ENCODE results near the gene STAMBPL1. TPM values are rescaled to one million over a fixed set of nuclear protein-coding genes. Genes with fewer than 3 reads are reported as not detected.

STAMBPL1 gene
- total RNA-seq, 4 donors from 2014 or later = 13.3 to 35.8 (median 14.2) TPM

DNA sequence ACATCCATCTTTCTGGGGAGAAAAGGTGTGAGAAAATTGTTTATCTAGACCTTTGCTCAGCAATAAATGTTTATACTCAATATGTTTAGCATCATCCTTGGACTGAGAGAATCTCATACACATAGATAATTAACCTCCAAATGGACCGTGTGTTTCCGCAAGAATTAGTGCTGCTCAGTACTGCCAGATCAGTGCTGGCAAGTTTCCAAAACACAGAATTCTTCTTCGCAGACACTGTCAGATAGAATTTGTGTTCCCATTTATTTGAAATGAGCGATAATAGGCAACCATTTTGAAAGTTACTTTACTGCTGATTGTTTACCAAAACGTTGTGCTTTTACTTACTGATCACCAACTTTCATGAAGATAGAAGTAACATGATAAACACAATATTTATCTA is 33.7 kb downstream of the STAMBPL1 start:
- no peak for TF ChIP-seq EP300 (IDR thresholded peaks at IDR 0.05)
- TF ChIP-seq, protein P1, sequence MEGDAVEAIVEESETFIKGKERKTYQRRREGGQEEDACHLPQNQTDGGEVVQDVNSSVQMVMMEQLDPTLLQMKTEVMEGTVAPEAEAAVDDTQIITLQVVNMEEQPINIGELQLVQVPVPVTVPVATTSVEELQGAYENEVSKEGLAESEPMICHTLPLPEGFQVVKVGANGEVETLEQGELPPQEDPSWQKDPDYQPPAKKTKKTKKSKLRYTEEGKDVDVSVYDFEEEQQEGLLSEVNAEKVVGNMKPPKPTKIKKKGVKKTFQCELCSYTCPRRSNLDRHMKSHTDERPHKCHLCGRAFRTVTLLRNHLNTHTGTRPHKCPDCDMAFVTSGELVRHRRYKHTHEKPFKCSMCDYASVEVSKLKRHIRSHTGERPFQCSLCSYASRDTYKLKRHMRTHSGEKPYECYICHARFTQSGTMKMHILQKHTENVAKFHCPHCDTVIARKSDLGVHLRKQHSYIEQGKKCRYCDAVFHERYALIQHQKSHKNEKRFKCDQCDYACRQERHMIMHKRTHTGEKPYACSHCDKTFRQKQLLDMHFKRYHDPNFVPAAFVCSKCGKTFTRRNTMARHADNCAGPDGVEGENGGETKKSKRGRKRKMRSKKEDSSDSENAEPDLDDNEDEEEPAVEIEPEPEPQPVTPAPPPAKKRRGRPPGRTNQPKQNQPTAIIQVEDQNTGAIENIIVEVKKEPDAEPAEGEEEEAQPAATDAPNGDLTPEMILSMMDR (IDR thresholded peaks at IDR 0.05) = no peak
- no peak for TF ChIP-seq POLR2AphosphoS5 (IDR thresholded peaks at IDR 0.05)
- no peak for TF ChIP-seq POLR2A (IDR thresholded peaks at IDR 0.05)
- Histone ChIP-seq H3K27me3 (no peaks in the 10 kb centered on the region), H3K27ac (no peak overlapping the region), H3K9me3 (no peaks in the 10 kb centered on the region), H3K36me3 (no peaks in the 10 kb centered on the region), H3K4me3 (no peak overlapping the region), H3K4me1 (no peaks in the 10 kb centered on the region)
- WGBS = 59% methylated on average over 5 of the region's 5 CpGs
- no peak for DNase-seq (ENCODE audit: low spot score in 2 of 2)

- Histone ChIP-seq H3K27ac (no peak overlapping the region), H3K9me3 (no peaks in the 10 kb centered on the region), H3K4me3 (no peak overlapping the region), H3K27me3 (no peaks in the 10 kb centered on the region), H3K4me1 (no peaks in the 10 kb centered on the region), H3K36me3 (no peaks in the 10 kb centered on the region)
- TF ChIP-seq POLR2AphosphoS5 (IDR thresholded peaks at IDR 0.05) (no peak), EP300 (IDR thresholded peaks at IDR 0.05) (no peak), POLR2A (IDR thresholded peaks at IDR 0.05) (no peak)
- TF ChIP-seq, protein P1 (IDR thresholded peaks at IDR 0.05) = no peak
- 70% methylated on average over 2 of the region's 2 CpGs for WGBS
- no peak for DNase-seq (ENCODE audit: low spot score in 2 of 2)
These were observed 35.7 kb downstream of the STAMBPL1 start for GRCh38 chr10:88915781-88916180.

GRCh38 chr10:88916231-88916630 is 36.2 kb downstream of the STAMBPL1 start:
- Histone ChIP-seq H3K4me3 (no peak overlapping the region), H3K4me1 (peaks cover 4% of the 10 kb centered on the region), H3K27ac (no peak overlapping the region), H3K36me3 (no peaks in the 10 kb centered on the region), H3K27me3 (no peaks in the 10 kb centered on the region), H3K9me3 (no peaks in the 10 kb centered on the region)
- DNase-seq (ENCODE audit: low spot score in 2 of 2) = no peak
- TF ChIP-seq, protein P1 (IDR thresholded peaks at IDR 0.05) = no peak
- no peak for TF ChIP-seq EP300 (IDR thresholded peaks at IDR 0.05)
- TF ChIP-seq POLR2A (IDR thresholded peaks at IDR 0.05) = no peak
- TF ChIP-seq POLR2AphosphoS5 (IDR thresholded peaks at IDR 0.05) = no peak

DNA sequence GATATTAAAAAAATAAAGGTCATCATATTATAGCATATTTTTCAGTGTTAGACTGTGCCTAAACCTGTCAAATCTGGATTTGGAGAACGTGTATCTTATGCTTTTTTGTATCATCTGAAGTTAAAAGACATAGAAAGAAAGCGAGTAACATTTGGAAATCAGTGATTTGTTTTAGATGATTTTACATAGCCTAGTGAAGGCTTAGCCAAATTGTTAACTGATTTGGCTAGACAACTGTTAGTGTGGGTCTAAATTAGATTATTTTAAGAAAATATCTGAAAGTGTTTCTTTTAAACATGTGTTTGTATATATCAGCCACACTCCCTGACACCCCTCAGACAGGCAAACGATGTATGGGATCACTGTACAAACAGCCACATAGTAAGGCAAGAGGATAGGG is 36.9 kb downstream of the STAMBPL1 start:
- H3K4me1 ChIP-seq = peaks cover 6% of the 10 kb centered on the region
- H3K27ac ChIP-seq = no peak overlapping the region
- H3K36me3 ChIP-seq = no peaks in the 10 kb centered on the region
- no peaks in the 10 kb centered on the region for H3K27me3 ChIP-seq
- no peak overlapping the region for H3K4me3 ChIP-seq
- DNase-seq (ENCODE audit: low spot score in 2 of 2) = no peak
- TF ChIP-seq POLR2A (IDR thresholded peaks at IDR 0.05) (no peak), EP300 (IDR thresholded peaks at IDR 0.05) (no peak), POLR2AphosphoS5 (IDR thresholded peaks at IDR 0.05) (no peak)
- TF ChIP-seq, protein P1 (IDR thresholded peaks at IDR 0.05) = no peak
- WGBS = 88% methylated on average over 3 of the region's 3 CpGs
- no peaks in the 10 kb centered on the region for H3K9me3 ChIP-seq

DNA sequence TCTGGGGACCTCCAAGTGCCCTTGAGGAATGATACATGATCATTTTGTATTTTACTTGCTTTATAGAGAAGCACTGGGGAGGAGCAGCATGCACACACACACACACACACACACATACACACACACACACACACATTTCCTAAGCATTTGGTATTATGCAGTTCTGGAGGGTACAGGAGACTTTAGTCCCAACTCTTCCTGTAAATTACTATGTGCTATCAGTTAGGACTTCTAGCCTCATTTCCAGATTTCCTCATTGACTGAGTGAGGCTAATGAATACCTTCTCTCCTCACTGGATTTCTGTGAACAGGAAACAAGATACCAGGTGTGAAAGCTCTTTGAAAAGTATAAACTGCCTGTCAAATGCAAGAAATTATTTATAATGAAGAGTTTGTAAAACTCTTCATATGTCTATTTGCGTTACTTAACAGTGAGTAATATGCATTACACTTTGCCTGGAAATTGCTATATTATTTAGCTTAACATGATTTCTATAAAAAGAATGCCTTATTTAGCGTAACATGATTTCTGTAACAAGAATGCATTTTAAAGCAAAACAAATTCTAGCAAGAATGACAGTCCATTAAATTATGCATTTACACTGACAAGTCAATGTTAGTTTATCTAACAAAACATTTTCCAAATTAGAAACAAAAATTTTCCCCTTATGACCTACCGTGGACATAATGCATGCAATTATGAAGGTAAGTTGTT is 38.3 kb downstream of the STAMBPL1 start:
- peaks cover 6% of the 10 kb centered on the region for H3K4me1 ChIP-seq
- no peaks in the 10 kb centered on the region for H3K9me3 ChIP-seq
- 96% methylated on average over 3 of the region's 3 CpGs for WGBS

More for the DNA sequence above, 38.3 kb downstream of the STAMBPL1 start:
- H3K27ac ChIP-seq = no peak overlapping the region
- DNase-seq (ENCODE audit: low spot score in 2 of 2) = no peak
- no peaks in the 10 kb centered on the region for H3K36me3 ChIP-seq
- TF ChIP-seq POLR2AphosphoS5 (IDR thresholded peaks at IDR 0.05) (no peak), POLR2A (IDR thresholded peaks at IDR 0.05) (no peak)
- TF ChIP-seq, protein P1 (IDR thresholded peaks at IDR 0.05) = no peak
- H3K27me3 ChIP-seq = no peaks in the 10 kb centered on the region
- no peak overlapping the region for H3K4me3 ChIP-seq
